HG02884 (cell line): ENCODE measurements around the gene KIAA0753.
"Not testable (repeated sequence)": the region's sequence is repeated elsewhere in the genome, so short reads cannot be mapped to it uniquely, and the experiment has no call there.

Source experiments
- ATAC-seq: cut with Tn5 transposase; IDR thresholded peaks from one replicate; pipeline ENCODE4 v1.9.1; 2021; ENCODE audit warnings: mild to moderate bottlenecking, moderate library complexity; ENCODE audit not compliant: unreplicated experiment

The KIAA0753 gene

DNA sequence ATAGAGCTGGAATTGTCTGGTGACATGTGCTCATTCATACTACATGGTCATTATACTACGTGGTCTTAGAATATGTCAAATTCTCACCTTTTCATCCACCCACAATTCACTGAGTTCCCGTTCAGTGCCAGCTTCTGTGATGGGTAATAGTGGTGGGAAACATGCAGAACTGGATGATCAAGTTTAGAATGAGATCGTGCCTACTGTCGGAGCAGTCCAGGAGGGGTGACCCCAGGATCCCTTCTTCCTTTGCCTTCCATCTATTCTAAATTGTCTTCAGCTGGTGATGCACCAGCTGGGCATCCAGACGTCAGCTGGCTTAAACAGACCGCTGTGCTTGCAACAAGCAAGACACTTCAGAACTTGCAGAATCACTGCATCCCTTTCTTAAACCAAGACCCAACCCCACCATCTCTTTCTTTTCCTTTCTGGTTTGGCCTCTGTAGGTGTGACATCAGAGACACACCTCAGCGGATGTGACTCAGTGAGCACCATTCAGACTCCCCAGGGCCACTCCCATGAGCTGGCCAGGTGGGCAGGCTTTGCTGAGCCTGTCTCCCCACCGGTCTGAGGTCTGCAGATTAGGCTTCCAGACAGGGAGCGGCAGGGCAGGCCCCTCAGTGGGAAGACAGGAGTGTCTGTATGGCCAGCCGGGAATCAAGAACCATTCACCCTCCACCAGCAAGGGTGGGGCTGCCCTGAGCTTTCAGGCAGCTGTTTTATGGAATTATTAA is 29.1 kb upstream of the KIAA0753 start:
- ATAC-seq: no peak

GRCh38 chr17:6668727-6669425 is 28.4 kb upstream of the KIAA0753 start:
- ATAC-seq: no peak

DNA sequence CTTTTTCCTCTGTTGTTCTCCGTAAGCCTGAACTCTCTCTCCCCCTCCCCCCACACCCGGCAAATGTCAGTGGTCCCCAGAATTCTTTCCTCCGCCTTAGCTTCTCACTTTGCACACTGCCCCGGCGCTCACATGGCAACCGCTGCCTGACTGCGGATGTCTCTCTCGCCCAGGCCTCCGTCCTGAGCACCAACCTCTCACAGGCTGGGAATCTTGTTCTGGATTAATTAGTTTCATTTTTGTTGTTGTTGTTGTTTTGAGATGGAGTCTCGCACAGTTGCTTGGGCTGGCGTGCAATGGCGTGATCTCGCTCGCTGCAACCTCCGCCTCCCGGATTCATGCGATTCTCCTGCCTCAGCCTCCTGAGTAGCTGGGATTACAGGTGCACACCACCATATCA is 27.7 kb upstream of the KIAA0753 start:
- ATAC-seq: no peak

DNA sequence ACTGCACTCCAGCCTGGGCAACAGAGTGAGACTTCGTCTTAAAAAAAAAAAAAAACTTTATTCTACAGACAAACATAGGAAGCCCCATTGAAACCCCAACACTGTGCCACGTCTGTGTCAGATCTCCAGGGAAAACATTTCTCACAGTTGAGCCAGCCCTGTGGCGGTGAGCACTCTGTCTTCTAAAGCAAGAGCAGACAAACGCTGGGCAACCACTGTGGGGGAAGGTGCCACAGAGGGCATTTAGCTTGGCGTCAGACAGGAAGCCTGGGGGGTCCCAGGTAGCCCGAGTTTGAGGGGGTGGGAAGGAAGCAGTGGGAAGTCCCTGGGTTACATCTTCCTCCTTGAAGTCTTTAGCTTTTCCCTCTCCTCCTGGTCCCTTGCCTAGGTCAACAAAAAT is 27.0 kb upstream of the KIAA0753 start:
- ATAC-seq: no peak

DNA sequence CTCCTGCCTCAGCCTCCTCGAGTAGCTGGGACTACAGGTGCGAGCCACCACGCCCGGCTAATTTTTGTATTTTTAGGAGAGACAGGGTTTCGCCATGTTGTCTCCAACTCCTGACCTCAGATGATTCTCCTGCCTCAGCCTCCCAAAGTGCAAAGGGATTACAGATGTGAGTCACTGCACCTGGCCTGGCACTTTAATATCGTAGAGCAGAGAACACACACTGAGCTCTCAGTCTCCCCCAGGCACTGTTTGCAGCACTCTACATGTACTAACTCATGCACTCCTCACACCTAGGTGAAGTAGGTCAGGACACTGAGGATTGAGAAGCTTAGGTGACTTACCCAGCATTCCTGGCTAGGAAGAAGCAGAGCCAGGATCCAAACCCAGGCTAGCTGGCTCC is 26.0 kb upstream of the KIAA0753 start:
- ATAC-seq: no peak

GRCh38 chr17:6666077-6666521 is 25.6 kb upstream of the KIAA0753 start:
- ATAC-seq: no peak

- not testable (repeated sequence) for ATAC-seq
Observed at GRCh38 chr17:6663200-6663599, 22.7 kb upstream of the KIAA0753 start.

- no peak for ATAC-seq
Observed at GRCh38 chr17:6661464-6661848, 20.9 kb upstream of the KIAA0753 start.

GRCh38 chr17:6660805-6661463 is 20.4 kb upstream of the KIAA0753 start:
- no peak for ATAC-seq

GRCh38 chr17:6660101-6660500 is 19.6 kb upstream of the KIAA0753 start:
- no peak for ATAC-seq

DNA sequence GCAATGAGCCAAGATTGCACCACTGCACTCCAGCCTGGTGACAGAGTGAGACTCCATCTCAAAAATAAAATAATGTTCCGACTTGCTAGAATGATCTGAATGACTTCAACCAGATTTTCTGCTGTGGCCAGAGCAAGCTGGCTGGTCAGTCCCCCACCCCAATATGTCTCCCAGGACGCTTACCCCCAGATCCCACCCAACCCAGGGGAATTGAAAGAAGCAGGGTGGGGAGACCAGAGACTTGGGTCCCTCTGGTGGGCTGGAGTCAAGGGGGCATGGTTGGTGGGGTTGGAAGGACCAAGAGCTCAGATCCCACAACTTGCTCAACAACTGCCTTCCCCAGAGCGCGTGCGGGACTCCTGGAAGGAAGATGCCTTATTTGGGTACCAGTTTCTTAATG is 17.9 kb upstream of the KIAA0753 start:
- ATAC-seq: not testable (repeated sequence)

GRCh38 chr17:6657633-6658287 is 17.2 kb upstream of the KIAA0753 start:
- ATAC-seq: no peak

GRCh38 chr17:6656797-6657632 is 16.5 kb upstream of the KIAA0753 start:
- ATAC-seq: not testable (repeated sequence)

- not testable (repeated sequence) for ATAC-seq
Observed at GRCh38 chr17:6655732-6656361, 15.3 kb upstream of the KIAA0753 start.

DNA sequence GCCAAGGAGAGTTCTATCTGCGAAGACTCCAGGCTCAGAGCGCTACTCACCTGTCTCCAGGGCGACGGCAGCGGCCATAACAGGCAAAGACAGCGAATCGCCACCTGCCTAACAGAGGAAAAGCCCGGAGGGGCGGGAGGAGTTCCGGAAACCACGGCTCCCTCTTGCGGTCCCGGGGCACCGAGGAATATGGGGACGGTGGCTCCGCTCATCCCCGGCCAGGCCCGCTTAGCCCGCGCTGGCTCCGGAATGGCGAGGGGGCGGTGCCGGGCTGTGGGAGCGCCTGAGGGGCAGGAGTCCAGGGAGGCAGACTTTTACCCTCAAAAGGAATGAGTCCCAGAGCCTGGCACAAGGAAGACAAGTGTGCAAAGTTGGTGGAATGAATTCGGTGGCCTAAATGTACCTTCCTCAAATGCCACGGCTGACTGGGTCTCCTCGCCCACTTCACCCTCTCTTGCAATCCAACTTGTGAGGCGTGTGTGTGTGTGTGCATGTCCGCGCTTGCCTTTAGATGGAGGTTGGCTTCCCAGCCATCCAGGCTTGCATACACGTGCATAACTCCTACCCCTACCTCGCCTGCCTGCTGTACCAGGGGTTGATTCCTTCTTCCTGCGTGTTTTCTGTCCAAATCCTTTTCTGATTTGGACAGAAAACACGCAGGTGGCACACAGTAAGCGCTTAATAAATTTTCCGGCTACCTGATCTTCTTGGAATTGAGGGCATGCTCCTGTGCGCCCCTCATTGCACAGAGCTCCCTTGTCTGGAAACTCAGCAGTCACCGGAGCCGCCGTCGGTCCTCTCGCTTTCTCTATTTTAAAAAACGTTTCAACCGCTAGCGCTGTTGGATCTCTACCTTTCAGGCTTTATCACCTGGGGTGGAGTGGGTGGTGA is 14.6 kb upstream of the KIAA0753 start:
- ATAC-seq: no peak

DNA sequence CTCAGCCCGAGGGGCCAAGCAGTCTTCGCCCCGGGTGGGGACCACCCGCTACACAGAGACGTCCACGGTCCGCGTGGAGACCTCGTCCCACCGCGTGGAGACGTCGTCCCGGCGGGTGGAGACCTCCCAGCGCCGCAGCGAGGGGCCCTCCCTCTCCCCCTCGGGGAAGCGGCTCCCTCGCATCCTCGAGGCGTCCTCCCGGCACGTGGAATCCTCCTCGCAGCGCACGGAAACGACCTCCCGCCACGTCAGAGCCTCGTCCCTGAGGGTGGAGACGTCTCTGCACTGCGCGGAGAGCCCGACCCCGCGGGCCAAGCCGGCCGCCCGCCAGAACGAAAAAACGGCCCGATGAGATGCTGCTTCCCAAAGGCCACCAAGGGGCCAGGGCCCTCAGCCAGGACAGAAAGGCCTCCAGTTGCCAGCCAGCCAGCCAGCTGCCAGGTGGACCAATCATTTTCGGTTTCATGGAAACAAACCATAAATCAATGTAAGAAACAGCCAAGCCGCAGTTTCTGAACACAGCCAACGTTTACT is 11.5 kb upstream of the KIAA0753 start:
- ATAC-seq: peak; percentile 25

DNA sequence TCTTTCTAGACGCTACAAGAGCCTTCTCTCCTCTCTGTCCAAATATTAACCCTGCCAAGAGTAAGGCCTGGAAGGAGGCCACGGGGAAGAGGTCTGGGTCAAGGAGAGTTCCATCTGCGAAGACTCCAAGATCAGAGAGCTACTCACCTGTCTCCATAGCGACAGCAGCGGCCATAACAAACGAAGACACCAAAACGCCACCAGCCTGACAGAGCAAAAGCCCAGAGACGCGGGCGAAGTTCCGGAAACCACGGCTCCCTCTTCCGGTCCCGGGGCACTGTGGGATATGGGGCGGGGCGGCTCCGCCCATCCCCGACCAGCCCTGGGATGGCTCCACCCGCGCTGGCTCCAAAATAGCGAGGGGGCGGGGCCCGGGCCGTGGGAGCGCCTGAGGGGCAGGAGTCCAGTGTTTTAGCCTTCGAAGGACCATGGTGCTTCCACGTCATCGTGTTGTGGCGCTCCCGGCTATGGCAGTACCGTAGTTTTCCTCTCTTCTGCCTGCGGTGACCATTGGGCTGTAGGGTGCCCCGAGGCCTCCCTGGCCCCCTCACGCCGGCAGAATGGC is 10.9 kb upstream of the KIAA0753 start, which contains the start of the genes C17orf100 and MED31:
Gene C17orf100, plus strand, starts transcription at position 409 of the 565 bp plus-strand sequence. Its CDS starts 152 bp downstream, at position 561.
Gene MED31, minus strand, starts transcription at position 252 of the 565 bp plus-strand sequence. Its CDS starts 77 bp downstream, at position 175.
- ATAC-seq: peak; percentile 77

DNA sequence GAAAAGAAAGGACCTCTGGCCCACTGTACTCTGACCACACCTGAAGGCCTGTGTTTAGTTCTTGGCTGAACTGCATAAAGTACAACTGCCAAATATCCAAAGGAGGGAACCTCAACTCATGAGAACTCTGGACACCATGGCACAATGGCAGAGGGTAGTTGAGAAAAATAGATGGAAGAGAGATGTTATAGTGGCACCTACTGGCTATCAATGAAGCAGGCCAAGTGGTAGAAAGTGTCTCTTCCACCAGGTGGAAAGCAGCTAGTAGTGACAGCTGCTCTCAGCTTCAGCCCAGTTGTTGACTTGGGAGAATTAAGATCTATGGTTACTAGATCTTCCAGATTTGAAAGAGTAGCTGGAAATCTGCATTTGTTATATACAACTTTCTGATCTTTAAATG is 7.7 kb upstream of the KIAA0753 start:
- no peak for ATAC-seq
